Measurements from ENCODE around the gene CD3D.

GRCh38 chr11:118325283-118325682 lies 17.2 kb downstream of the CD3D start:
- TF ChIP-seq CTCF (conservative IDR thresholded peaks at IDR 0.05) (no peak), ZFX (IDR thresholded peaks at IDR 0.05) (no peak)
